ENCODE data around the gene RDH13.
"Not testable (repeated sequence)": the region's sequence is repeated elsewhere in the genome, so short reads cannot be mapped to it uniquely, and the experiment has no call there.

The RDH13 gene

GRCh38 chr19:55044286-55044685 is 18.7 kb downstream of the RDH13 start:
- WGBS (ENCODE audit: insufficient coverage, insufficient read length), result no CpG with 5 or more reads among the region's 5 CpGs
- DNase-seq (ENCODE audit: low read depth, low spot score), result no peak
- H3K27ac ChIP-seq (ENCODE audit: low read length), result no peak overlapping the region
- H3K9me3 ChIP-seq (ENCODE audit: control insufficient read depth, insufficient read depth, low read length), result no peaks in the 10 kb centered on the region
- peaks cover 30% of the 10 kb centered on the region for H3K36me3 ChIP-seq (ENCODE audit: control insufficient read depth, insufficient read depth, low read length)
- H3K4me3 ChIP-seq (ENCODE audit: low read length), result no peak overlapping the region
- no peaks in the 10 kb centered on the region for H3K27me3 ChIP-seq (ENCODE audit: control insufficient read depth, insufficient read depth, low read length)
- no peaks in the 10 kb centered on the region for H3K4me1 ChIP-seq (ENCODE audit: control insufficient read depth, insufficient read depth, low read length)

- Histone ChIP-seq H3K9me3 (ENCODE audit: control insufficient read depth, insufficient read depth, low read length) (no peaks in the 10 kb centered on the region), H3K36me3 (ENCODE audit: control insufficient read depth, insufficient read depth, low read length) (peaks cover 19% of the 10 kb centered on the region), H3K4me3 (ENCODE audit: low read length) (no peak overlapping the region), H3K4me1 (ENCODE audit: control insufficient read depth, insufficient read depth, low read length) (no peaks in the 10 kb centered on the region), H3K27ac (ENCODE audit: low read length) (no peak overlapping the region), H3K27me3 (ENCODE audit: control insufficient read depth, insufficient read depth, low read length) (no peaks in the 10 kb centered on the region)
- no CpG with 5 or more reads among the region's 11 CpGs for WGBS (ENCODE audit: insufficient coverage, insufficient read length)
- no peak for DNase-seq (ENCODE audit: low read depth, low spot score)
Measured at GRCh38 chr19:55042688-55043087, 20.3 kb downstream of the RDH13 start.

DNA sequence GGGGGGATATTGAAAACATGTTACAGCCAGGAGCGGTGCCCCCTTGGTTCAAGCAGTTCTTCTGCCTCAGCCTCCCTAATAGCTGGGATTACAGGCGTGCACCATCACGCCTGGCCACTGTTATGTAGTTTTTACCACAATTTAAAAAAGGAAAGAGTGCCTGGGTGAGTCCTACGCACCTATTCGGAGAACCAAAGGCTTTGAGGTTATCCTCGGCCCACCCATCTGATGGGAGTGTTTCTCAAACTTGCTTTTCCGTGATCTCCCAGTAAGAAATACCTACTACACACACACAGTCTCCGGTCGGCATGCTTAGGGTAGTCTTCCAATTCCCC is 20.6 kb downstream of the RDH13 start:
- no peak for DNase-seq (ENCODE audit: low read depth, low spot score)
- no peak overlapping the region for H3K27ac ChIP-seq (ENCODE audit: low read length)
- no peaks in the 10 kb centered on the region for H3K9me3 ChIP-seq (ENCODE audit: control insufficient read depth, insufficient read depth, low read length)
- H3K4me3 ChIP-seq (ENCODE audit: low read length), result no peak overlapping the region
- no peaks in the 10 kb centered on the region for H3K27me3 ChIP-seq (ENCODE audit: control insufficient read depth, insufficient read depth, low read length)
- H3K36me3 ChIP-seq (ENCODE audit: control insufficient read depth, insufficient read depth, low read length), result peaks cover 15% of the 10 kb centered on the region
- WGBS (ENCODE audit: insufficient coverage, insufficient read length), result no CpG with 5 or more reads among the region's 9 CpGs
- no peaks in the 10 kb centered on the region for H3K4me1 ChIP-seq (ENCODE audit: control insufficient read depth, insufficient read depth, low read length)

DNA sequence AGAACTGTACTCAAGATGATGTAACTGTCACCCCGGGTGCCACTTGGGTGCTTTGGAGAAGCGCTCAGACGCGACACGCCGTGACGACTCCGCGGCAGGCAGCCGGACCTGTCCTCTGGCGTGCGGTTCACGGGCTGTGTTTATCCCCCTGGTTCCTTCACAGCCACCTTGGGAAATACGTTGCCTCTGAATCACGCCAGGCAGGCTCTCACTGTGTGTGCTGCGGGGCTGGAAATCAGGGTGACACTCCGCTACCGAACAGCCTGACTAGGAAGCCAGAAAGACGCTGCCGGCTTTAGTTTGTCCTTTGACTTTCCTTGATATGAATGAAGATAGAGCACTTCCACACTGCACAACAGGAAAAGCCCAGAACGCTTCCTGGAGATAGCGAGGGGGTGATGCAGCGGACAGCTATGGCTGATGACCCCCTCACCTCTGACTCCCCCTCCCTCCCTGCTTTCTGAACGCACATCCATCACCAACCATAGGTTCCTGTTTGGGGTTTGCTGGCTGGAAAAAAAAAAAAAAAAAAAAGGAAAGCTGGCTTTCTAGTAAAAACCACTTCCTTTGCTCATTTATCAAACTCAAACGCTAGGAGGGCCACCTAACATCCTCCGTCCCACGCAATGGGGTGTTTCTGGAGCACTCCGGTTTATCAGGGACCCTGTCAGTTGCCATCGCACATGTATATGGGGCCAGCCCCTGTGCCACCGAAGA is 21.2 kb downstream of the RDH13 start:
- H3K27ac ChIP-seq (ENCODE audit: low read length), result no peak overlapping the region
- no peak overlapping the region for H3K4me3 ChIP-seq (ENCODE audit: low read length)
- peaks cover 10% of the 10 kb centered on the region for H3K36me3 ChIP-seq (ENCODE audit: control insufficient read depth, insufficient read depth, low read length)
- no peak for DNase-seq (ENCODE audit: low read depth, low spot score)
- no CpG with 5 or more reads among the region's 30 CpGs for WGBS (ENCODE audit: insufficient coverage, insufficient read length)
- no peaks in the 10 kb centered on the region for H3K9me3 ChIP-seq (ENCODE audit: control insufficient read depth, insufficient read depth, low read length)
- no peaks in the 10 kb centered on the region for H3K4me1 ChIP-seq (ENCODE audit: control insufficient read depth, insufficient read depth, low read length)
- no peaks in the 10 kb centered on the region for H3K27me3 ChIP-seq (ENCODE audit: control insufficient read depth, insufficient read depth, low read length)

GRCh38 chr19:55041244-55041626 is 21.7 kb downstream of the RDH13 start:
- DNase-seq (ENCODE audit: low read depth, low spot score), result no peak
- H3K27ac ChIP-seq (ENCODE audit: low read length), result no peak overlapping the region
- H3K4me1 ChIP-seq (ENCODE audit: control insufficient read depth, insufficient read depth, low read length), result no peaks in the 10 kb centered on the region
- no CpG with 5 or more reads among the region's 10 CpGs for WGBS (ENCODE audit: insufficient coverage, insufficient read length)
- H3K36me3 ChIP-seq (ENCODE audit: control insufficient read depth, insufficient read depth, low read length), result peaks cover 7% of the 10 kb centered on the region
- no peaks in the 10 kb centered on the region for H3K27me3 ChIP-seq (ENCODE audit: control insufficient read depth, insufficient read depth, low read length)
- no peaks in the 10 kb centered on the region for H3K9me3 ChIP-seq (ENCODE audit: control insufficient read depth, insufficient read depth, low read length)
- H3K4me3 ChIP-seq (ENCODE audit: low read length), result no peak overlapping the region

DNA sequence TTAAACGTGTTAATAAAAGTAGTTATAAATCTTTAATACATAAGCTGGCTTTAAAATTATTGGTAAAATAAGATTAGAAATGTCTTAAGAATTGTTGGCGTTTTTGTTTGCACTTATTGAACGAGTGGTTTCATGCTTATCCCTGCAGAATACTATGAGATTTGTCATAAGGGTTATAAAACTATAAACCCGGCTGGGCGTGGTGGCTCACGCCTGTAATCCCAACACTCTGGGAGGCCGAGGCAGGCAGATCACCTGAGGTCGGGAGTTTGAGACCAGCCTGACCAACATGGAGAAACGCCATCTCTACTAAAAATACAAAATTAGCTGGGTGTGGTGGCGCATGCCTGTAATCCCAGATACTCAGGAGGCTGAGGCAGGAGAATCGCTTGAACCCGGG is 22.3 kb downstream of the RDH13 start:
- not testable (repeated sequence) for H3K4me1 ChIP-seq (ENCODE audit: control insufficient read depth, insufficient read depth, low read length); DNase-seq (ENCODE audit: low read depth, low spot score); H3K9me3 ChIP-seq (ENCODE audit: control insufficient read depth, insufficient read depth, low read length); H3K36me3 ChIP-seq (ENCODE audit: control insufficient read depth, insufficient read depth, low read length); H3K27me3 ChIP-seq (ENCODE audit: control insufficient read depth, insufficient read depth, low read length); H3K27ac ChIP-seq (ENCODE audit: low read length); H3K4me3 ChIP-seq (ENCODE audit: low read length)
- no CpG with 5 or more reads among the region's 12 CpGs for WGBS (ENCODE audit: insufficient coverage, insufficient read length)

DNA sequence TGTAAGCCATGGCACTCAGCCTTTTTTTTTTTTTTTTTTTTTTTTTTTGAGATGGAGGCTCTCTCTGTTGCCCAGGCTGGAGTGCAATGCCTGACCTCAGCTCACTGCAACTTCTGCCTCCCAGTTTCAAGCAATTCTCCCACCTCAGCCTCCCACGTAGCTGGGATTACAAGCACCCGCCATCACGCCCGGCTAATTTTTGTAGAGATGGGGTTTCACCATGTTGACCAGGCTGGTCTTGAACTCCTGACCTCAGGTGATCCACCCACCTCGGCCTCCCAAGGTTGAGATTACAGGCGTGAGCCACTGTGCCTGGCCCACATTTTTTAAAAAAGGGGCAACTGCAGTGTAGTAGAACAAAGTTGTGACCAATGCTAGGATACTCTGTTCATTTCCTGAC is 25.3 kb downstream of the RDH13 start:
- WGBS (ENCODE audit: insufficient coverage, insufficient read length), result no CpG with 5 or more reads among the region's 6 CpGs
- not testable (repeated sequence) for H3K36me3 ChIP-seq (ENCODE audit: control insufficient read depth, insufficient read depth, low read length); H3K9me3 ChIP-seq (ENCODE audit: control insufficient read depth, insufficient read depth, low read length); H3K4me3 ChIP-seq (ENCODE audit: low read length); H3K4me1 ChIP-seq (ENCODE audit: control insufficient read depth, insufficient read depth, low read length); H3K27me3 ChIP-seq (ENCODE audit: control insufficient read depth, insufficient read depth, low read length); DNase-seq (ENCODE audit: low read depth, low spot score); H3K27ac ChIP-seq (ENCODE audit: low read length)

- H3K9me3 ChIP-seq (ENCODE audit: control insufficient read depth, insufficient read depth, low read length), result peaks cover 3% of the 10 kb centered on the region; the same call in 1 of the 2 replicates
- H3K27ac ChIP-seq (ENCODE audit: low read length), result no peak overlapping the region
- H3K4me1 ChIP-seq (ENCODE audit: control insufficient read depth, insufficient read depth, low read length), result no peaks in the 10 kb centered on the region
- DNase-seq (ENCODE audit: low read depth, low spot score), result no peak
- no CpG with 5 or more reads among the region's 2 CpGs for WGBS (ENCODE audit: insufficient coverage, insufficient read length)
- H3K27me3 ChIP-seq (ENCODE audit: control insufficient read depth, insufficient read depth, low read length), result no peaks in the 10 kb centered on the region
- no peaks in the 10 kb centered on the region for H3K36me3 ChIP-seq (ENCODE audit: control insufficient read depth, insufficient read depth, low read length)
- no peak overlapping the region for H3K4me3 ChIP-seq (ENCODE audit: low read length)
Measured at GRCh38 chr19:55036058-55036457, 26.9 kb downstream of the RDH13 start.

DNA sequence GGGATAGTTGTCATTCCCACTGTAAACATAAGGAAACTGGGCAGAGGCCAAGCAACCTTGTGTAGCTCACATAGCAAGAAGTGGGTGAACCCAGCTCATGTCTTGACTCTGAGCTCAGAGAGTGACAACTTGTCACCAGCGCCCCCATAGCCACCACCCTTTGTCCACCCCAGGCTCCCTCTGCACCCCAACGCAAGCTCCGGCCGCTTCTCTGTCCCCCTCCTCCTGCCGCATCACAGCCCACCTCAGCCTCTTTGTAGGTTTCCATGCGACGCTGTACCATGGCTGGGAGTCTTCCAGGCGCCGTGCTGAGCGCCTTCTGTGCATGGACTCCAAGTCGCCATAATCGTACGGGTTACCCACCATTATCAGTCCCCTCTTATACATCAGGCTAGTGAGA is 28.2 kb downstream of the RDH13 start:
- no peak overlapping the region for H3K4me3 ChIP-seq (ENCODE audit: low read length)
- WGBS (ENCODE audit: insufficient coverage, insufficient read length), result no CpG with 5 or more reads among the region's 13 CpGs
- H3K27ac ChIP-seq (ENCODE audit: low read length), result no peak overlapping the region
- no peak for DNase-seq (ENCODE audit: low read depth, low spot score)
- H3K27me3 ChIP-seq (ENCODE audit: control insufficient read depth, insufficient read depth, low read length), result no peaks in the 10 kb centered on the region
- no peaks in the 10 kb centered on the region for H3K4me1 ChIP-seq (ENCODE audit: control insufficient read depth, insufficient read depth, low read length)
- H3K36me3 ChIP-seq (ENCODE audit: control insufficient read depth, insufficient read depth, low read length), result no peaks in the 10 kb centered on the region
- H3K9me3 ChIP-seq (ENCODE audit: control insufficient read depth, insufficient read depth, low read length), result peaks cover 4% of the 10 kb centered on the region; the same call in 1 of the 2 replicates

DNA sequence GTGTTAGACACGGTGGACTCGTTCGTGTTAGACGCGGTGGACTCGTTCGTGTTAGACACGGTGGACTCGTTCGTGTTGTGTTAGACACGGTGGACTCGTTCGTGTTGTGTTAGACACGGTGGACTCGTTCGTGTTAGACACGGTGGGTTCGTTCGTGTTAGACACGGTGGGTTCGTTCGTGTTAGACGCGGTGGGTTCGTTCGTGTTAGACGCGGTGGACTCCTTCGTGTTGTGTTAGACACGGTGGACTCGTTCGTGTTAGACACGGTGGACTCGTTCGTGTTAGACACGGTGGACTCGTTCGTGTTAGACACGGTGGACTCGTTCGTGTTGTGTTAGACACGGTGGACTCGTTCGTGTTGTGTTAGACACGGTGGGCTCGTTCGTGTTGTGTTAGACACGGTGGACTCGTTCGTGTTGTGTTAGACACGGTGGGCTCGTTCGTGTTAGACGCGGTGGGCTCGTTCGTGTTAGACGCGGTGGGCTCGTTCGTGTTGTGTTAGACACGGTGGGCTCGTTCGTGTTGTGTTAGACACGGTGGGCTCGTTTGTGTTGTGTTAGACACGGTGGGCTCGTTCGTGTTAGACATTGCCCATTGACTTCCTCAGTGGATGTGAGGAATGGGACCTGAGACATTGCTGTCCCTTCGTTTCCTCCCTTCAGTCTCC is 29.8 kb downstream of the RDH13 start:
- DNase-seq (ENCODE audit: low read depth, low spot score); H3K4me3 ChIP-seq (ENCODE audit: low read length); H3K27me3 ChIP-seq (ENCODE audit: control insufficient read depth, insufficient read depth, low read length); H3K9me3 ChIP-seq (ENCODE audit: control insufficient read depth, insufficient read depth, low read length); H3K27ac ChIP-seq (ENCODE audit: low read length); H3K4me1 ChIP-seq (ENCODE audit: control insufficient read depth, insufficient read depth, low read length); H3K36me3 ChIP-seq (ENCODE audit: control insufficient read depth, insufficient read depth, low read length): not testable (repeated sequence)
- 97% methylated on average over 12 of the region's 70 CpGs for WGBS (ENCODE audit: insufficient coverage, insufficient read length)

Data from iPS DF 6.9 (cell line).